Measurements from ENCODE around the gene PSORS1C2. TPM values are rescaled to one million over a fixed set of nuclear protein-coding genes. Genes with fewer than 3 reads are reported as not detected.
"Not testable (repeated sequence)": the region's sequence is repeated elsewhere in the genome, so short reads cannot be mapped to it uniquely, and the experiment has no call there.

PSORS1C2 gene
- total RNA-seq, 1 donor from 2014 or later, result not detected

DNA sequence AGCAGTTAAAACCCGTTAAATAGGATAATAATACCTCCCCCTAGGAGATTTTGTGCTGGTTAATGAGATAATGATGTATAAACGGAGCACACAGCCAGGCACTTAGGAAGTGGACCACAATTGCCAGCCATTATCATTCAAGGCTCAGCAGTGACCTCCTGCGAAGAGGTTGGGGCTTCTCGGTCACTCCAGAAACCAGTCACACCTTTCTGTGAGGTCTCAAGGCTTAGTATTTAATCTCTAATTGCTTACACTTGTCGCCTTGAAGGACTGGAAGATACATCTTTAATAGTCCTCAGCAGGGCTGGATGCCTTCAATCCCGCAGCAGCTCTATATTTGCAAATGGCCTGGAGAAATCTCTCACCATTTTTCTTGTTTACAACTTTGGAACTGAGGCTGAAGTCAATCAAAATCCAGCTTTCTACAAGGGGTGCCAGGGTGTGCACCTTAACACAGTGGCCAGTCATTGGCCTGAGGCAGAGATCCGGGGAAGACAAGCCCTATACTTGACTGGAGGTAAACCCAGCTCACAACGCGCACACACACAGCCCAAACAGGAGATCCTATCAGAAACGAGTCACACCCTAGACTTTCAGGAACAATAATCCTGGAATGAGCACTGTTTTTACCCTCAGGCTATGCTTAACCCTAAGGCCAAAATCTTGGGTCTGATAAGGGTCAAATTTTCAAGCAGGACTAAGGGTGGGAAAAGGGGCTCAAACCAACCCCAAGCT is 30.4 kb upstream of the PSORS1C2 start:
- Mint-ChIP-seq H3K36me3 (no peaks in the 10 kb centered on the region), H3K4me3 (no peak overlapping the region), H3K27me3 (ENCODE audit: low read depth) (peaks cover 42% of the 10 kb centered on the region), H3K27ac (no peak overlapping the region), H3K9me3 (no peaks in the 10 kb centered on the region), H3K4me1 (no peaks in the 10 kb centered on the region)
- no peak for DNase-seq (ENCODE audit: low spot score in 2 of 2, unreplicated experiment in 2 of 2)
- TF ChIP-seq, protein P1, sequence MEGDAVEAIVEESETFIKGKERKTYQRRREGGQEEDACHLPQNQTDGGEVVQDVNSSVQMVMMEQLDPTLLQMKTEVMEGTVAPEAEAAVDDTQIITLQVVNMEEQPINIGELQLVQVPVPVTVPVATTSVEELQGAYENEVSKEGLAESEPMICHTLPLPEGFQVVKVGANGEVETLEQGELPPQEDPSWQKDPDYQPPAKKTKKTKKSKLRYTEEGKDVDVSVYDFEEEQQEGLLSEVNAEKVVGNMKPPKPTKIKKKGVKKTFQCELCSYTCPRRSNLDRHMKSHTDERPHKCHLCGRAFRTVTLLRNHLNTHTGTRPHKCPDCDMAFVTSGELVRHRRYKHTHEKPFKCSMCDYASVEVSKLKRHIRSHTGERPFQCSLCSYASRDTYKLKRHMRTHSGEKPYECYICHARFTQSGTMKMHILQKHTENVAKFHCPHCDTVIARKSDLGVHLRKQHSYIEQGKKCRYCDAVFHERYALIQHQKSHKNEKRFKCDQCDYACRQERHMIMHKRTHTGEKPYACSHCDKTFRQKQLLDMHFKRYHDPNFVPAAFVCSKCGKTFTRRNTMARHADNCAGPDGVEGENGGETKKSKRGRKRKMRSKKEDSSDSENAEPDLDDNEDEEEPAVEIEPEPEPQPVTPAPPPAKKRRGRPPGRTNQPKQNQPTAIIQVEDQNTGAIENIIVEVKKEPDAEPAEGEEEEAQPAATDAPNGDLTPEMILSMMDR (IDR thresholded peaks at IDR 0.05; ENCODE audit: unreplicated experiment), result no peak

DNA sequence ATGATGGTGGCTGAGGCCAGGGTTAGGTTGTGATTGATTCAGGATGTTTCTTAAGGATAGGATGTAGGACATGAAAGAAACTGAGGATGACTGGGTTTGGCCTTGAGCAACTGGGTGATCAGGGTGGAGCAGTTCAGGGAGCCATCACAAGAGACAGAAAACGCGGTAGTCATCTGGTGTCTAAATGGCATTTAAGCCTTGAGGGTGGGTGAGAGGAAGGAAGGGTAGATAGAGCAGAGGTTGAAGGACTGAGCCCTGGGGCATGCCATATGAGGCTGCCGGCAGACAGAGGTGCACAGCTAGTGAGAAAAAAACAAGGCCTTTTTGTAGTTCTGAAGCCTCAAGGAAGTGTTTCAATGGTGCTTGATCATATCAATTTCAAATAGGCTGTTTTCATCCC is 29.7 kb upstream of the PSORS1C2 start:
- no peak for DNase-seq (ENCODE audit: low spot score in 2 of 2, unreplicated experiment in 2 of 2)
- H3K9me3 Mint-ChIP-seq, result no peaks in the 10 kb centered on the region
- TF ChIP-seq, protein P1 (IDR thresholded peaks at IDR 0.05; ENCODE audit: unreplicated experiment), result no peak
- H3K4me1 Mint-ChIP-seq, result no peaks in the 10 kb centered on the region
- H3K4me3 Mint-ChIP-seq, result no peak overlapping the region
- peaks cover 42% of the 10 kb centered on the region for H3K27me3 Mint-ChIP-seq (ENCODE audit: low read depth)
- no peak overlapping the region for H3K27ac Mint-ChIP-seq
- H3K36me3 Mint-ChIP-seq, result no peaks in the 10 kb centered on the region

DNA sequence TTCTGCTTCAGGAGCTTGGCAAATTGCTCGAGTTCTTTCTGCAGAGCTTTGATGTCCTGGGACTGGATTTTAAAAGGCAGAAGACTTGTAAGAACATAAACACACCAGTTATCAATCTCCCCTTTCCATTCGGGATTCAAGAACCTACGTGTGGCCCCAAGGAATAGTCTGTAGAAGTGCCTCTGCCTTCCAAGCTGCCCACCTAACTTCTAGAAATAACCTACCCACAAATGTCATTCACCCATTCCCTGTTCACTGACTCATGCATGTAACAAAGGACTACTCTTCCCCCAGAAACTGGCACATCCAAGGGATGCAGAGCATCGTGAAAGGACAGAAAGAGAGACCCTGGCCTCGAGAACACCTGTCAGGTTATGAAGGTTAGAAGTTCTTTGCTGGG is 27.1 kb upstream of the PSORS1C2 start:
- TF ChIP-seq, protein P1 (IDR thresholded peaks at IDR 0.05; ENCODE audit: unreplicated experiment), result no peak
- Mint-ChIP-seq H3K4me3 (no peak overlapping the region), H3K9me3 (no peaks in the 10 kb centered on the region), H3K36me3 (no peaks in the 10 kb centered on the region), H3K27me3 (ENCODE audit: low read depth) (peaks cover 33% of the 10 kb centered on the region), H3K4me1 (no peaks in the 10 kb centered on the region), H3K27ac (no peak overlapping the region)
- DNase-seq (ENCODE audit: low spot score in 2 of 2, unreplicated experiment in 2 of 2), result no peak

DNA sequence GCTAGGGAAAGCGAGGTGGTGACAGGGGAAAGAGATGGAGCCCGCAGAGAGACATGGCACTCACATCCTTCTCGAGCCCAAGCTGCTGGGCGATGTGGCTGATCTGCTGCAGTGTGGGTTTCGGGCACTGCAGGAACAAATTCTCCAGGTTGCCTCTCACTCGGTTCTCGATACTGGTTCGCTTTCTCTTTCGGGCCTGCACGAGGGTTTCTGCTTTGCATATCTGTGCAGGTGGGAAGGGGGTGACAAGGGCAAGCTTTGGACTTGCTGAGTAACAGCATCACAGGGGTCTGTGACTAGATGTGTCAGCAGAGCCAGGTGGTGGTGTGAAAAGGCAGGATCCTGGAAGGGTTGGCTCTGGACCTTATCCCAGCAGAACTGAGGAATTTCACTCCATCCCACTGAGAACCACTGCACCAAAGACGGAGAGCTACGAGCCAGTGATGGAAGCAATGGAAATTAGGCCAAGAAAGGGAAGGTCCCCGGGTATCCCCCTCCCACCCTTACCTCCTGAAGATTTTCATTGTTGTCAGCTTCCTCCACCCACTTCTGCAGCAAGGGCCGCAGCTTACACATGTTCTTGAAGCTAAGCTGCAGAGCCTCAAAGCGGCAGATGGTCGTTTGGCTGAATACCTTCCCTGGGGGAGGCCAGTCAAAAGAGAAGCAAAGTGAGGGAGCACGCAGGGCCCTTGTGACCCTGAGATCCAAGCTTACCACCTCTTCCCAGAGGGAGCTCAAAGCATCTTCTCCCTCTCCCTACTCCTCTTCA is 26.4 kb upstream of the PSORS1C2 start:
- H3K4me1 Mint-ChIP-seq; H3K36me3 Mint-ChIP-seq; H3K9me3 Mint-ChIP-seq; H3K4me3 Mint-ChIP-seq; H3K27ac Mint-ChIP-seq; DNase-seq (ENCODE audit: low spot score in 2 of 2, unreplicated experiment in 2 of 2): not testable (repeated sequence)
- H3K27me3 Mint-ChIP-seq (ENCODE audit: low read depth), result peaks cover 29% of the 10 kb centered on the region

DNA sequence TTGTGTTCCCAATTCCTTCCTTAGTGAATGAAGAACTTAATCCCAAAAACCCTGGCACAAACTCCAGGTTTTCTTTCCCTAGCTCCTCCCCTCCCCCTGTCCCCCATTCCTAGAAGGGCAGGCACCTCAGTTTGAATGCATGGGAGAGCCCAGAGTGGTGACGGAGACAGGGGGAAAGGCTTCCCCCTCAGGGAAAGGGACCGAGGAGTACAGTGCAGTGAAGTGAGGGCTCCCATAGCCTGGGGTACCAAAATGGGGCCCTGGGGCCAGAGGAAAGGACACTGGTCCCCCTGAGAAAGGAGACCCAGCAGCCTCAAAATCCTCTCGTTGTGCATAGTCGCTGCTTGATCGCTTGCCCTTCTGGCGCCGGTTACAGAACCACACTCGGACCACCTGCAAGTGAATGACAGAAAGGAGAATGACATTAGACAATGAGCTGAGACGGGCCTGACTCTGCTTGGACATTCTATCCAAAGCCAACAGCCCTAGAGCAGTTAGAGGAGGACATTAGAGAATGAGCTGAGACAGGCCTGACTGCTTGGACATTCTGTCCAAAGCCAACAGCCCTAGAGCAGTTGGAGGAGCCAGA is 25.7 kb upstream of the PSORS1C2 start:
- H3K36me3 Mint-ChIP-seq; H3K27ac Mint-ChIP-seq; H3K9me3 Mint-ChIP-seq; DNase-seq (ENCODE audit: low spot score in 2 of 2, unreplicated experiment in 2 of 2); H3K4me3 Mint-ChIP-seq; H3K4me1 Mint-ChIP-seq: not testable (repeated sequence)
- H3K27me3 Mint-ChIP-seq (ENCODE audit: low read depth), result peaks cover 22% of the 10 kb centered on the region

DNA sequence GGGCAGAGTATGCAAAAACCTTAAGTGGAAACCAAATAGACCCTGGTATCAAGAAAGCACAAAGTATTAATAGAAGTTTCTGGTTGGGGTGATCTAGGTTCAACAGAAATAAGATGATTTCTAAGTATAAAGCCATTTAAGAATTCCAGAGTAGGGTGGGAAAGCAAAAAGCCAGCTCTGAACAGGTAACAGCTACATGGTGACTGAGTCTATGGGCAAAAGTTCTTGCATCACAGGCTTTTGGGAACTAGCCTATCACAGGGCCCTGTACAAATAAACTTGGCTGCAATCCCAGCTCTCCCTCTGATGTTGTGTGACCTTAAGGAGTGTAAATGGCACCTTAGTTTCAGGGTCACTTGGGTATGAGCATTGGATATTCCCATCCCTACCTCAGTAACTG is 25.1 kb upstream of the PSORS1C2 start:
- Mint-ChIP-seq H3K36me3 (no peaks in the 10 kb centered on the region), H3K9me3 (no peaks in the 10 kb centered on the region), H3K4me3 (no peak overlapping the region), H3K27ac (no peak overlapping the region), H3K27me3 (ENCODE audit: low read depth) (peaks cover 15% of the 10 kb centered on the region), H3K4me1 (peaks cover 10% of the 10 kb centered on the region)
- TF ChIP-seq, protein P1 (IDR thresholded peaks at IDR 0.05; ENCODE audit: unreplicated experiment), result no peak
- no peak for DNase-seq (ENCODE audit: low spot score in 2 of 2, unreplicated experiment in 2 of 2)

Measured in mesothelial cell of epicardium (in vitro differentiated cells).